ENCODE measurements around the gene TOGARAM2.

TOGARAM2 gene

DNA sequence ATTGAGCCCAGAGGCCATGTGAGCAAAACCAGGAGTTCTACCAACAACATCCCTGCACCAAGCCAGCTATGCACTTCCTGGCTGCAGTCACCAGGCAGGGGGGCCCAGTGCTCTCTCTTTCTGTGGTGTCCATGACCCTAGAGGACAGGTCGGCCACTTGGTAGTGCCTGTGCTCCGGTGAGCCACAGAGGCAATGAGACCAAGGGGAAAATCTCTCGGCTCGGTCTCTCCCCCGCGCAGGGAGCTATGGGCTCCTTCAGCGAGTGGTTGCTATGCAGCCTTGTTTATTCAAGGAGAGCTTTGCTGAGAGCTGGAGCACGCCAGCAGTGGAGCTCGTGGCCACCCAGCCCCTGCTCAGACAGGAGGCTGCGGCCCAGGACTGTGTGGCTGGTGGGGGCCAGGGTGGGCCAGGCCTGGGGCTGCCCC is at the start of gene TOGARAM2:
Gene TOGARAM2 (plus strand): TSS at position 283 of the 426 bp plus-strand sequence. CDS start 13,537 bp downstream, outside the sequence.
- no peaks in the 10 kb centered on the region for H3K9me3 ChIP-seq (ENCODE audit: insufficient read depth, low read length)
- no peaks in the 10 kb centered on the region for H3K27me3 ChIP-seq (ENCODE audit: low read depth, low read length)
- H3K79me2 ChIP-seq (ENCODE audit: low read length): no peaks in the 10 kb centered on the region
- no peak within 1 kb of the TSS for H3K4me2 ChIP-seq (ENCODE audit: low read length)
- H3K4me1 ChIP-seq (ENCODE audit: low read length): no peaks in the 10 kb centered on the region
- no peak within 1 kb of the TSS for H2AFZ ChIP-seq (ENCODE audit: low read depth, low read length)
- H4K20me1 ChIP-seq (ENCODE audit: insufficient read depth, low read length): no peaks in the 10 kb centered on the region
- no peaks in the 10 kb centered on the region for H3K36me3 ChIP-seq (replicated peaks; ENCODE audit: low read depth, low read length)
- H3K27ac ChIP-seq (ENCODE audit: low read length): no peak within 1 kb of the TSS
- H3K4me3 ChIP-seq (ENCODE audit: low read length): no peak within 1 kb of the TSS
- no peak within 1 kb of the TSS for H3K9ac ChIP-seq (ENCODE audit: low read length)
- TF ChIP-seq, protein P1, sequence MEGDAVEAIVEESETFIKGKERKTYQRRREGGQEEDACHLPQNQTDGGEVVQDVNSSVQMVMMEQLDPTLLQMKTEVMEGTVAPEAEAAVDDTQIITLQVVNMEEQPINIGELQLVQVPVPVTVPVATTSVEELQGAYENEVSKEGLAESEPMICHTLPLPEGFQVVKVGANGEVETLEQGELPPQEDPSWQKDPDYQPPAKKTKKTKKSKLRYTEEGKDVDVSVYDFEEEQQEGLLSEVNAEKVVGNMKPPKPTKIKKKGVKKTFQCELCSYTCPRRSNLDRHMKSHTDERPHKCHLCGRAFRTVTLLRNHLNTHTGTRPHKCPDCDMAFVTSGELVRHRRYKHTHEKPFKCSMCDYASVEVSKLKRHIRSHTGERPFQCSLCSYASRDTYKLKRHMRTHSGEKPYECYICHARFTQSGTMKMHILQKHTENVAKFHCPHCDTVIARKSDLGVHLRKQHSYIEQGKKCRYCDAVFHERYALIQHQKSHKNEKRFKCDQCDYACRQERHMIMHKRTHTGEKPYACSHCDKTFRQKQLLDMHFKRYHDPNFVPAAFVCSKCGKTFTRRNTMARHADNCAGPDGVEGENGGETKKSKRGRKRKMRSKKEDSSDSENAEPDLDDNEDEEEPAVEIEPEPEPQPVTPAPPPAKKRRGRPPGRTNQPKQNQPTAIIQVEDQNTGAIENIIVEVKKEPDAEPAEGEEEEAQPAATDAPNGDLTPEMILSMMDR (IDR thresholded peaks at IDR 0.05; ENCODE audit: low read depth, low read length): no peak
- no peak for TF ChIP-seq EZH2phosphoT487 (IDR thresholded peaks at IDR 0.05; ENCODE audit: low read depth)

DNA sequence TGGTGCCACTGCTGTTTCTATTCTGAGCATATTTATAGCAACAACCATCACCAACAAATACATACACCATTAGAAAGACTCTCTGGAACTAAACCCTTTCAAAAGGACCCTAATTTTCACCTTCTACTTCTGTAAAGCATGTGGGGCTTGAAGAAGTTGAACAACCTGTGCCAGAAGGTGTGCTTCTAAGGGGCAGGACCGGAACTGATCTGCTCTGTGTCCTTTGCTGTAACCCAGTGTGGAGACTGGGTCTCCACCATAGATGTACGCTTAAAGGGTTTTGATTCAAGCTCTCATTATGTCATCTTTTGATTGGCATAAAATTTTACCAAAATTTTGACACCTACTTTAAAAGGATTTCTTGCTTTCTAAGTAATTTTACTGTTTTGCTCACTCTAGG is 46.3 kb upstream of the TOGARAM2 start:
- Histone ChIP-seq H3K9ac (ENCODE audit: low read length) (no peak overlapping the region), H3K4me3 (ENCODE audit: low read length) (no peak overlapping the region), H3K36me3 (replicated peaks; ENCODE audit: low read depth, low read length) (peaks cover 55% of the 10 kb centered on the region), H3K79me2 (ENCODE audit: low read length) (peaks cover 70% of the 10 kb centered on the region), H3K27ac (ENCODE audit: low read length) (no peak overlapping the region), H3K9me3 (ENCODE audit: insufficient read depth, low read length) (no peaks in the 10 kb centered on the region), H3K4me2 (ENCODE audit: low read length) (no peak overlapping the region), H2AFZ (ENCODE audit: low read depth, low read length) (no peak overlapping the region), H3K27me3 (ENCODE audit: low read depth, low read length) (no peaks in the 10 kb centered on the region), H4K20me1 (ENCODE audit: insufficient read depth, low read length) (peaks cover 3% of the 10 kb centered on the region; the same call in 1 of the 2 replicates), H3K4me1 (ENCODE audit: low read length) (no peaks in the 10 kb centered on the region)
- TF ChIP-seq, protein P1 (IDR thresholded peaks at IDR 0.05; ENCODE audit: low read depth, low read length): no peak
- no peak for TF ChIP-seq EZH2phosphoT487 (IDR thresholded peaks at IDR 0.05; ENCODE audit: low read depth)

DNA sequence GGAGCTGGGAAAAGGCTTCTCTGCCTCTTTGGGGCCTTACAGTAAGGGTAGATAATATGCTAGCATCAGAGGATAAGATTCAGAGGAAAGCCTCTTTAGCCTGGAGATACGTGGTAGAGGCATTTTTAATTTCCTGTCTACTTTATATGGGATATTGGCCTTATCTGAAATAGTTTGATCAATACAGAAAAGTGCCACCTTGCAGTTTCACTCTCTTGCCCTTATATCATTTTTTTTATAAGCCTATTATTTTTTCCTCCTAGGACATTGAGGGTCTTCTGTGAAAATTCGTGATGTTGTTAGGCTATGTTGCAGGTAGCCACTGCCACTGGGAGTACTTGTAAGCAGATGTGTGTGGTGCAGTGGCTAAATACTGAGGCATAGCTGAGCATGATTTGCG is 40.1 kb upstream of the TOGARAM2 start:
- Histone ChIP-seq H3K4me1 (ENCODE audit: low read length) (no peaks in the 10 kb centered on the region), H3K27ac (ENCODE audit: low read length) (no peak overlapping the region), H2AFZ (ENCODE audit: low read depth, low read length) (no peak overlapping the region), H3K27me3 (ENCODE audit: low read depth, low read length) (no peaks in the 10 kb centered on the region), H4K20me1 (ENCODE audit: insufficient read depth, low read length) (0 out of 2 replicates have a peak, but pooled peaks cover 6% of the 10 kb centered on the region), H3K4me2 (ENCODE audit: low read length) (no peak overlapping the region), H3K9me3 (ENCODE audit: insufficient read depth, low read length) (no peaks in the 10 kb centered on the region), H3K9ac (ENCODE audit: low read length) (no peak overlapping the region), H3K4me3 (ENCODE audit: low read length) (no peak overlapping the region), H3K79me2 (ENCODE audit: low read length) (peaks cover 28% of the 10 kb centered on the region), H3K36me3 (replicated peaks; ENCODE audit: low read depth, low read length) (peaks cover 66% of the 10 kb centered on the region)
- no peak for TF ChIP-seq EZH2phosphoT487 (IDR thresholded peaks at IDR 0.05; ENCODE audit: low read depth)
- TF ChIP-seq, protein P1 (IDR thresholded peaks at IDR 0.05; ENCODE audit: low read depth, low read length): no peak

DNA sequence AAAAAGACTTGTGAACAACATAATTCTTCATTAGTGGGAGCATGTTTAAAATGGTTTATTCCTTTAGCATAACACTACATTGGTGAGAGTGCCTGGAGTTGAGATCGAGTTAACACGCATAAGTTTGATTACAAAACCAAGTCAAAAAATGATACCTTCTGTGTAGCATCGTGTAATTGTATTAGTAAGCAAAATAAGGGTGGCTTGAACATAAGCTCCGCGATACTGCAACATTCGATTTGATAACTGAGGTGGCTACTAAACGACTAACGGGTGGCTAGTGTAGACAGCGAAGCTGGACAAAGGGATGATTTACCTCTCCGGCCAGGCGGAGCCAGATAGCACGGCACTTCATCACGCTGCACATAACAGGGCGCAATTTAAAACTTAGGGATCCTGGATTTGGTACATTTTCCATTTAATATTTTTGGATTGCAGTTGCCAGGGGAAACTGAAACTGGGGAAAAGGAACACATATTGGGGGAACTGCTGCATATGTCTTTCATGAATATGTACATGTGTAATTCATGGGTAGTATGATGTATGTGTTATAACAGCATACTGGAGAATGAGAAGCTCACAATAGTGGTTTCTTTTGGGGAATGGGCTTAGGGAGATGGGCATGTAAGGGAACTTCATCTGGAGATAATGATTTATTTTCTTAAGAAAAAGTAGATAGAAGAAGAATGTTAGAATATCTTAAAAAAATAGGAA is 36.4 kb upstream of the TOGARAM2 start:
- H4K20me1 ChIP-seq (ENCODE audit: insufficient read depth, low read length): peaks cover 10% of the 10 kb centered on the region; the same call in 1 of the 2 replicates
- H3K4me1 ChIP-seq (ENCODE audit: low read length): no peaks in the 10 kb centered on the region
- H3K79me2 ChIP-seq (ENCODE audit: low read length): peaks cover 10% of the 10 kb centered on the region
- H3K9me3 ChIP-seq (ENCODE audit: insufficient read depth, low read length): no peaks in the 10 kb centered on the region
- TF ChIP-seq, protein P1 (IDR thresholded peaks at IDR 0.05; ENCODE audit: low read depth, low read length): no peak
- no peak for TF ChIP-seq EZH2phosphoT487 (IDR thresholded peaks at IDR 0.05; ENCODE audit: low read depth)
- H3K27me3 ChIP-seq (ENCODE audit: low read depth, low read length): no peaks in the 10 kb centered on the region
- no peak overlapping the region for H3K4me2 ChIP-seq (ENCODE audit: low read length)
- peaks cover 73% of the 10 kb centered on the region for H3K36me3 ChIP-seq (replicated peaks; ENCODE audit: low read depth, low read length)
- H3K9ac ChIP-seq (ENCODE audit: low read length): no peak overlapping the region
- H2AFZ ChIP-seq (ENCODE audit: low read depth, low read length): no peak overlapping the region
- no peak overlapping the region for H3K27ac ChIP-seq (ENCODE audit: low read length)
- H3K4me3 ChIP-seq (ENCODE audit: low read length): no peak overlapping the region

Measured in OCI-LY3 (cell line).